ENCODE results near the gene MOGAT2.
A peak's percentile ranks its signal among the peaks of the same experiment; 100 is the strongest.
"Not testable (repeated sequence)": the region's sequence is repeated elsewhere in the genome, so short reads cannot be mapped to it uniquely, and the experiment has no call there.

The MOGAT2 gene

DNA sequence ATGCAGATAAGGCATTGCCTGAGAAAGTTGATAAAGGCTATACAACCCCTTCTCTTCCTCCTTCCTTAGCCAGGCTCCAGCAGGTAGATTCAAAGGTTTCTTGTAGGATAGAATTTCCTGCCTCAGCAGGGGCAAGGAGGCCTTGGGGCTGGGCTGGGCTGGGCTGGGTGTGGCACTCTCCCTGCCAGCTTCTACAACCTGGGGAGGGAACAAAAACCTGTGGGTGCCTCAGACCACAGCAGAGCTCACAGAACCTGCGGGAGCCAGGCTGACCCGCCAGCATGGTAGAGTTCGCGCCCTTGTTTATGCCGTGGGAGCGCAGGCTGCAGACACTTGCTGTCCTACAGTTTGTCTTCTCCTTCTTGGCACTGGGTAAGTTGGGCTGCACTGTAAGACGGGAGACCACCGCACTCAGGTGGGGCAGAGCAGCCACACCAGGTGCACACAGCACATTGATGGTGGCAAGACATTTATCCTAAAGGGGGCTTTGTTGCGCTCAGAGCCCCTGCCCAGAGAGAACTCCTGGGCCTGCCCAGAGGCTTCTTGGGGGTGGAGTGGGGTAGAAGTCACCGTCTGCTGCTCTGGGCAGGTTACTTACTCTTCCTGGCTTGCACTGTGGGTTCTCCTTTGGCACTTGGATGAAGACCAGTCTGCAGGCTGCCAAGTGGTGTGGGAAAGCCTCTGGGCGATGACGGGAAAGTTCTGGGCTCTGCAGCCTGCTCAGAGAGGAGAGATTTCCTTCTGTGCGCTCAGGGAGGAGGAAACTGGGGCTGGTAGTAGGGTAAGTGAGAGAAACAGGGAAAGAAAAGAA is at the start of gene MOGAT2:
Gene MOGAT2, plus strand, starts transcription at position 231 of the 811 bp plus-strand sequence. Its CDS starts 51 bp downstream, at position 282.
- DNase-seq: no peak
- in situ Hi-C loops (cut with MboI; ENCODE audit: low pct_unique_long_range_greater_than_20kb, low sequenced_read_pairs): no loop called here

DNA sequence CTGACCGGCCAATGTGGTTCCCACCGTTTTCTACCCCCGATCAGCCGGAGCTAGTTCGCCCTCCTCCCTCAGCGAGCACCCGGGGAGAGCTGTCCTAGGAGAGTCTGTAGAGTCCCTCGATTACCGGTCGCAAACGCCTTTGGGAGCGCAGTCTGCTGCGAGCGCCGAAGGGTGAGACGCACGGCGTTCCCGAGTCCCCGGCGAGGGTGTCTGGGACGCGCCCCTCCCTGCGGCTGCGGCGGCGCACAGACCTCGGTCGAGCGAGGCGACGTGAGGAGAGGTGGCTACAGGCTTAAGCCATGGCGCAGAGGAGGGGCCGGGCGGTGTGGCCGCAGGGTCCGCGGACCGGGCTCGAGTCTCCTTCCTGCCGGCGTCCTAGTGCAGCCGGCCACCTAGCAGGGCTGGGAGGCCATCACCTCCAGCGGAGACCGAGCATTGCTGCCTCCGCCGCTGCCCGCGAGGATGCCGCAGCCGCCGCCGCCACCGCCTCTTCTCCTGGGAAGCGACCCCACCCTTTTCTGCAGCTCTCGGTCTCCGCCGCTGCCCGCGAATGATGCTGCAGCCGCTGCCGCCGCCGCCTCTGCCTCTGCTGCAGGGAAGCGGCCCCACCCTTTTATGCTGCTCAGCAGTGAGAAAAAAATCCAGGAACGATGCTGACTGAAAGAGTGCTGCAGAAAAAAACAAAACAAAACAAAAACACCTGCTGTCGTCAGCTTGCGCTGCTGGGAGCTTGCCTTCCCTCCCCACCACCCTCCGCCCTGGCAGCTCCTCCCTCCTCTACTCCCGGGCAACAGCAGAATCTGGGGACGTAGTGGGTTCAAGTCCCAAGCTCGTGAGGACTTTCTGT is 49.0 kb upstream of the MOGAT2 start, which contains the start of gene MAP6:
Gene MAP6, minus strand, starts transcription at position 588 of the 847 bp plus-strand sequence. CDS start 669 bp downstream, outside the sequence.
- DNase-seq: no peak
- in situ Hi-C loops (cut with MboI; ENCODE audit: low pct_unique_long_range_greater_than_20kb, low sequenced_read_pairs): no loop called here

DNA sequence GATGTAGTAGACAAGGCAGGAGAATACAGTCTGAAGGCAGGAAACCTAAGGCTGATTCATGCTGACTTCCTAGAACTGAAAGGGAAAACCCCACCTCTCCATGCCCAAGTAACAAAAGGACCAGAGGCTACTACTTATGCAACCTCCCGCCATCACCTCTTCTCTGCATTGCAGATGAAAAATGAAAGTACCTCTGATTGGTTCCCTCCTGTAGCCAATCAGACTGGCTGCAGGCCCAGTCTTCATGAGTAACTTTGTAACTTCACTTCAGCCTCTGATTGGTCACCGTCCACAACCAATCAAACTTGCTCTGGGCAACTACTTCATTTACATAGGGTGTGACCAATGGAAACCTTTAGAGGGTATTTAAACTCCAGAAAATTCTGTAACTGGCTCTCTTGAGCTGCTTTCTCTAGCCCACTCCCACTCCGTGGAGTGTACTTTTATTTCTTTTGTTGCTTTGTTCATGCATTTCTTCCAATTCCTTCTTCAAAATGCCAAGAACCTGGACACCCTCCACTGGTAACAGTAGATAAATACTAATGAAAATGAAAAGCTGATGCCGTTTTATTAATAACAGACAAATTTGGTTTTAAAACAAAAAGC is 43.6 kb upstream of the MOGAT2 start:
- in situ Hi-C loops (cut with MboI; ENCODE audit: low pct_unique_long_range_greater_than_20kb, low sequenced_read_pairs): no loop called here

DNA sequence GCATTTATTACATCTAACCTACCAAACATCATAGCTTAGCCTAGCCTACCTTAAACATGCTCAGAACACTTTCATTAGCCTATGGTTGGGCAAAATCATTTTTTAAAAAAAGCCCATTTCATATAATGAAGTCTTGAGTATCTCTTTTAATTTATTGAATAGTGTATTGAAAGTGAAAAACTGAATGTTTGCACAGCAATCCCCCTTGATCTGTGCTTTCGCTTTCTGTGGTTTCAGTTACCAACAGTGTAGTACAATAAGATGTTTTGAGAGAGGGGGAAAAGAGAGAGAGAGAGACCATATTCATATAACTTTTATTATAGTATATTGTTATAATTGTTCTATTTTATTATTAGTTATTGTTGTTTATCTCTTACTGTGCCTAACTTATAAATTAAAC is 40.4 kb upstream of the MOGAT2 start:
- DNase-seq: no peak
- in situ Hi-C loops (cut with MboI; ENCODE audit: low pct_unique_long_range_greater_than_20kb, low sequenced_read_pairs): no loop called here

More for the DNA sequence above, 43.6 kb upstream of the MOGAT2 start:
- DNase-seq: peak; percentile 20

DNA sequence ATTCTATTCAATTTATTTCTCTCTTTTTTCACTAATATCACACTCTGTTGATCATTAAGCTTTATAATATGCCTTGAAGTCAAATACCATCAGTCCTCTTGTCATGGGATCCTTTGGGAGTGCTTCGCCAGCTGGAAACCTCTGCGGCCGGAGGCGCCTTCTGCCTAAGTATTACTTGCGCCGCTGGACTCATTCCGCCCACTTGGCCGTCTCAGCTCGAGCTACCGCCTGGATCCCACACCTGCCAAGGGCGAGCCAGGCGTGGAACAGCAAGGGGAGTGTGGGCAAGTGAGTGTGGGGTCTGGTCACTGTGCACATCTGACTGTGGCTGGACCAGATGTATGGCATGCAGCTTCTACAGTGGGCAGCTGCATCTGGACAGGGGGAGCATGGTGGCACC is 39.7 kb upstream of the MOGAT2 start:
- no peak for DNase-seq
- in situ Hi-C loops (cut with MboI; ENCODE audit: low pct_unique_long_range_greater_than_20kb, low sequenced_read_pairs): no loop called here

DNA sequence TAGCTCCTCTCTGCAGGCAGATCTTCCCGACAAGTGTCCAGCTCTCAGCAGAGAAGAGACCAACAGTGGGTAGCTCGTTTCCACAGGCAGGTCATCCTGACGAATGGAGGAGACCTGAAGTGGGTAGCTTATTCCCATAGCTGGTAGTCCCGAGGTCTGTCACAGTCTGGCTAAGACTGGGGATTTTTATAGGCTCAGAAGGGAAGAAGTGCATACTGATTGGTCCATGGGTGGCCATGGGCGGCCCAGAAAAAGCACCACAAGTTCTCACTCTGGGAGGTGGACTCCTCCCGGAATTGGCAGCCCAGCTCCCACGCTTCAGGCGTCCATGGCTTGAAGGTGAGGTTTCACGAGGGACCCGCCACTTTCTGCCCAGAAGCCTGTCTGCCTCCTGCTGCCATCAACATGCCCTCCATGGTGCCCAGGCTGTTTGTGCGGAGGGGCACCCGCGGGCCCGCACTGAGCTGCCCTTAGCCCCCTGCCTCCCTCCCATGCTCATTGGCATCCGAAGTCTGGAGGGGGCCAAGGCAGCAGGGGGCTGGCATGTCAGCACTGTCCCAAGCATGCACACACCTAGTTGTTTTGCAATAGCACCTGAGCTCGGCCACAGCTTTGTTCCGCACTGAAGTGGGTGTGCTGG is 38.9 kb upstream of the MOGAT2 start:
- in situ Hi-C loops (cut with MboI; ENCODE audit: low pct_unique_long_range_greater_than_20kb, low sequenced_read_pairs): no loop called here
- no peak for DNase-seq

DNA sequence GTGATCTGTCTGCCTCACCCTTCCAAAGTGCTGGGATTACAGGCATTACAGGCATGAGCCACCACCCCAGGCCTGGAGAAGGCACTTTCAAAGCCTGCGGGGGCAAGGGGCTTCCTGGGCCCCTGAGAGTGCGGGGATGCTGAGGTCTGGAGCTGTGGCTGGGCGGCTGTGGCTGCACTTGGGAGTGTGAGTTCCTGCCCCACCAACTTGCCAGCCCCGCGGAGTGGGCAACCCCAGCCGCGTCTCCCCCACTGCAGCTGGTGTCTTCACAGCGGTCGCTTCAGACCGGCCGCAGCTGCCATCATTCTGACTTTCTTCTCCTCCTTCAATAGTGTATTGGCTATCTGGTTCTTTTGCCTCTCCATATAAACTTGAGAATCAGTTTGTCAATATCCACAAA is 38.1 kb upstream of the MOGAT2 start:
- in situ Hi-C loops (cut with MboI; ENCODE audit: low pct_unique_long_range_greater_than_20kb, low sequenced_read_pairs): no loop called here
- DNase-seq: no peak

DNA sequence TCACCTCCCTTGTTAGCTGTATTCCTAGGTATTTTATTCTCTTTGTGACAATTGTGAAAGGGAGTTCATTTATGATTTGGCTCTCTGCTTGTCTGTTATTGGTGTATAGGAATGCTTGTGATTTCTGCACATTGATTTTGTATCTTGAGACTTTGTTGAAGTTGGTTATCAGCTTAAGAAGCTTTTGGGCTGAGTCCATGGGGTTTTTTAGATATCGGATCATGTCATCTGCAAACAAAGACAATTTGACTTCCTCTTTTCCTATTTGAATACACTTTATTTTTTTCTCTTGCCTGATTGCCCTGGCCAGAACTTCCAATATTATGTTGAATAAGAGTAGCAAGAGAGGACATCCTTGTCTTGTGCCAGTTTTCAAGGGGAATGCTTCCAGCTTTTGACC is 33.8 kb upstream of the MOGAT2 start:
- DNase-seq; in situ Hi-C loops (cut with MboI; ENCODE audit: low pct_unique_long_range_greater_than_20kb, low sequenced_read_pairs): not testable (repeated sequence)

DNA sequence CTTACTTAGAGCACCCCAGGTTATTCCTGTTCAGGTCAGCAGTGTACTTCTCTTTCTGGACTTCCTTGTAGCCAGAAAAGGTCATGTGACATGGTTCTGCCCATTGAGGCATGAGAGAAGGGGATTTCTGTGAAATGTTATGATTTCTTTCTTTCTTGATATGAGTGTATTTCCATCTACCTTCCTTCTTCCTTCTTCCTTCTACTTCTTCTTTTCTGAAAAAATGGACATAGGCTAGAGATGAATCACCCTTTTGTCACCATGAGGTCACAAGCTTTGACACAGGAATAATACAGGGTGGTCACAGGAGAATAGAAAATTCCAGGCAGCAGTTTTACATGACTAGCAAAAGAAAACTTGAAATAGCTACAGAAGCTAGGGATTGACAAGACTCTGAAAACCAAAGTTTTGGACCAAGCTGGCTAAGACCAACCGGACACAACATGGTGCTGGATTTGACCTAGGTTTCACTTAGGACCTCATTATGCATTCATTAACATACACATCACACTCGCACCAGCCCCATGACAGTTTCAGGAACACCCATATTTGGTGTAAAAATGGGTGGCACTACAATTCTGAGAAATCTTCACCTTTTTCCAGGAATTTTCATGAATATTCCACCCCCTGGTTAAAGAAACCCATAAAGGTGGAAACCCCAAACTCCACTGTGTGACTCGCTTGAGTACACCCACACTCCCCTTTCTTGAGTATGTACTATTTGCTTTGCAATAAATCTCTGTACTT is 27.6 kb upstream of the MOGAT2 start:
- in situ Hi-C loops (cut with MboI; ENCODE audit: low pct_unique_long_range_greater_than_20kb, low sequenced_read_pairs): no loop called here
- peak; percentile 19 for DNase-seq

DNA sequence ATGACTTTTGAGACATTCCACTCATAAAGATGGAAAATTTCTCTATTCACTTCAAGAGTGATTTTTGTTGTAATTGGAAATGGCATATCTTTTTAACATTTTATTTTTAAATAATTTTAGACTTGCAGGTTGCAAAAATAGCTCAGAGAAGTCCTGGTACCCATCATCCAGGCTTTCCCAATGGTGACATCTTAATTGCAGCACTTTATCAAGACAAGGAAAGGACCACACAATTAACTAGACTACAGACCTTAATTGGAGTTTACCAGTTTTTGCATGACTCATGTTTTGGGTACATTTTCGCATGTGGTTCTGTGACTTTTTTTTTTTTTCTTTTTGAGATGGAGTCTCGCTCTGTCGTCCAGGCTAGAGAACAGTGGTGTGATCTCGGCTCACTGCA is 25.8 kb upstream of the MOGAT2 start:
- in situ Hi-C loops (cut with MboI; ENCODE audit: low pct_unique_long_range_greater_than_20kb, low sequenced_read_pairs): no loop called here
- DNase-seq: no peak

DNA sequence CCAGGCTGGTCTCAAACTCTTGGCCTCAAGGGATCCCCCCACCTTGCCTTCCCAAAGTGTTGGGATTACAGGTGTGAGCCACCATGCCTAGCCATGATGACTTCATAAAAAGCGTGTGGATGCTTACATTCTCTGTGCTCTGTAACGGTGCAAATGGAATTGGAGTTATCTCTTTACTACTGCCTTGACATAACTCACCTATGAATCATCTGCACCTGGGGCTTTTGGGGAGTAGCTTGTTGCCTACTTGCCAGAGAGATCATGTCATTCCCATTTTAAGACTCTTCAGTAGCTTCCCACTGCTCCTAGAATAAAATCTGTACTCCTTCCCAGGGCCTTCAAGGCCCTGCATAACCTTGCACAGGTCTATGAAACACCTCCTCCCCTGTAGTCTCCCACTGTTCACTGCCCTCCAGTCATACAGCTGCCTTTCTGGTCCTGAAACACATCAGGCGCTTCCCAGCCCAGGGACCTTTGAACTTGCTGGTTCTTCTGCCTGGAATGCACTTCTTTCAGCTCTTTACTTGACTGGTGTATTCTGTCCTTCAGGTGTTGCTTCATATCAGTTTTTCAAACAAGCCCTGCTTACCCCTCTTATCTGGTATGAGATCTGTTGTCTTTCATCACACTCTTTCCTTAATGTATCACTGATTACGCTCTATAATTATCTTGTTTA is 19.6 kb upstream of the MOGAT2 start:
- in situ Hi-C loops (cut with MboI; ENCODE audit: low pct_unique_long_range_greater_than_20kb, low sequenced_read_pairs): no loop called here
- DNase-seq: no peak

DNA sequence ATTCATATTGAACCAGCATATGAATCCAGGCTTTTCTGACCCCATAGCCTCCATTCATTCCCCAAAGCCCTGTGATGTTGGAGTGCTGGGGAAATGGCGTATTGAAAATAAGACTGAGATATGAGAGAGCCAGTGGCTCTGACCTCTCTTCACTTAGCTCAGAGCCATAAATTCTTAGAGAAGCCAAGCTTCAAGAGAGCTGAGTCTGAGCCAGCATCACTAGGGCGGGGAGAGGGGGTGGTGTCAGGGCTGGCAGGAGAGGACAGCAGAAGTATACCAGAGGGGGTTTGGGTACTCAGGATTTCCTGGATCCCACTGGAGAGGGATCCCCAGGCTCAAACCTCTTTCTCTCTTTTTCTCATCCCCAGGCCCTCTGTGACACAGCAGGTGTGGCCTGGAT is 16.7 kb upstream of the MOGAT2 start:
- in situ Hi-C loops (cut with MboI; ENCODE audit: low pct_unique_long_range_greater_than_20kb, low sequenced_read_pairs): no loop called here
- no peak for DNase-seq

DNA sequence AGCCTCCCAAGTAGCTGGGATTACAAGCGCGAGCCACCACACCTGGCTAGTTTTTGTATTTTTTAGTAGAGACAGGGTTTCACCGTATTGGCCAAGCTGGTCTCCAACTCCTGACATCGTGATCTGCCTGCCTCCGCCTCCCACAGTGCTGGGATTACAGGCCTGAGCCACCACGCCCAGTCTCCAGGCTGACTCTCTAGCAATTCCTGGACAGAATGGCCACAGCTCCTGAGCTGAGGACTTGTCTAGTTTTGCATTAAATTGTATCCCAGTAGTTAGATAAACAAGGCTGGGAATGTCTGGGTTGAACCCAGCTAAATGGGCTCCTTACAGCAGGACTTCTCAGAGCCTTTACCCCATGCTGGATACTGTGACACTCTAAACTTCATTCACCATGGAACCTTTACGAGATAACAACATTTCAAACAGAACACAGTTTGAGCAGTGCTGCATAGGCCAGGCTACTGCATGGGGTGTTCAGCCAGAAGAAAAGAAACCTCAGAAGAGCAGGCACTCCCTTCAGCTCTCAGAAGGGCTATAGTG is 13.9 kb upstream of the MOGAT2 start:
- in situ Hi-C loops (cut with MboI; ENCODE audit: low pct_unique_long_range_greater_than_20kb, low sequenced_read_pairs): no loop called here
- no peak for DNase-seq

DNA sequence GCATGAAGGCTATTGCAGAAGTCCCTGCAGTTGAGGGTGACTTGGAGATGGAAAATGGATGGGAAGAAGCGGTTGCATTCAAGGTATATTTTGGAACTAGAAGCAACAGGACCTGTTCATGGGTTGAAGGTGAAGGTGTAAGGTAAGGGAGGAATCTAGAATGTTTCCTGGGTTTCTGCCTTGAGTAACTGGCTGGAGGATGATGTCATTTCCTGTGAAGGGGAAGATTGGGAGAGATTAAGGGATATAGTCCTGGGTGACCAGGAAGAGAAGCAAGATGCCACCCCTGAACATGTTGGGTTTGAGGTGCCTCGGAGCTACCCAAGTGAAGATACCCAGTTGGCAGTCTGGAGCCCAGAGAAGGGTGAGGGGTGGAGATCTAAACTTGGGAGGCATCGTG is 12.1 kb upstream of the MOGAT2 start:
- in situ Hi-C loops (cut with MboI; ENCODE audit: low pct_unique_long_range_greater_than_20kb, low sequenced_read_pairs): no loop called here
- no peak for DNase-seq

DNA sequence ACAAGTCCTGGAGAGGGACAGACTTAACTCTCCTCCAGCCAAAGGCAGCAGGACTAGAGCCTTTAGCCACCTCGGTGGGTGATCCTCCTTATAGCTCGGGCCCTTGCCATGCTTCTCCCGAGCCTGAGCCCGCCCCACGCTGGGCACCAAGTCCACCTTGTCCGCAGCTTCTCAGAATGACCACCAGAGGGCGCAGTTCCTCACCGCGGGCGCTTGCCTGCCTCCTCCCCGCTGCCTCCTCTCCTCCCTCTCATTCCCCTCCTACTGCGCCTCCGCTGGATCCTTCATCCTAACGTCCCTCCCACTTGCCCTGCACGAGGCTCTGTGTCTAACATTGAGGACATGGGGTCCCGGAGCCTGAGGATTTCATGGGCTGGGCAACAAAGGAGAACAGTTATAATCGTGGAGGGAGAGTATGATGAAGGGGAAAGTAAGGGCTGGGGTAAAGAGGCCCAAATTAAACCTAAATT is 11.3 kb upstream of the MOGAT2 start:
- DNase-seq: peak; percentile 85
- in situ Hi-C loops (cut with MboI; ENCODE audit: low pct_unique_long_range_greater_than_20kb, low sequenced_read_pairs): no loop called here

DNA sequence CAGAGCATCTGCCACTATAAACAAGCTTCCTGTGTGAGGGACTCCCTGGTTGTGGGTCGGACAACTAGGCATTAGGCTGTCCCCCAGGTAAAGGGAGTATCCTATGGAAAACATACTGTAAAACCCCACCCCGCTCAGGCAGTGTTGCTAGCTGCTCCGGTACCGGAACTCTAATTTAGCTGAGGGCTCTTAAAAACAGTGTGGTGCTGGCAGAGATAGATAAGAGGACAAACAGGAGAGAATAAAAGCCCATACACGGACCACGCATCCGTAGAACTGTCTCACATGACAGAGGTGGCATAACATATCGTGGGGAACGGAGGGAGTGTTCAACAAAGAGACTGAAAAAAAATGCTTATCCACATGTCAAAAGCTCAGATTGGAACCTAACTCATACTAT is 3.4 kb upstream of the MOGAT2 start:
- in situ Hi-C loops (cut with MboI; ENCODE audit: low pct_unique_long_range_greater_than_20kb, low sequenced_read_pairs): no loop called here
- no peak for DNase-seq

DNA sequence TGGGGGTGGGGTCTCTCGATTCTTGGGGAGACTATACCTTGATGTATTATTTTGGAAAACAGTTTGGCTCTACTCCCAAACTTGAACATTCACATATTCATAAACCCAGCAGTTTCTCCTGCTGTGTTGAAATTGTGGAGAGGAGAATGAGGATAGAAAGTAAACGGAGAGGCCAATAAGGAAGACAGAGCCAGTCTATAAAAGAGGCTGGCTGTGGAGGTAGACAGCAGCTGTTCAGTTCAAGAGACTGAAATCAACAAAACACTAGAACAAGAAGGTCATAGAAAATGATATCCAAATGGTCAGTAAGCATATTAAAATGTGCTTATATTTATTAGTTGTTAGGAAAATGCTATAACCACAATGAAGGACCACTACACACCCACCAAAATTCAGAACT is 1.9 kb upstream of the MOGAT2 start:
- no peak for DNase-seq
- in situ Hi-C loops (cut with MboI; ENCODE audit: low pct_unique_long_range_greater_than_20kb, low sequenced_read_pairs): no loop called here

DNA sequence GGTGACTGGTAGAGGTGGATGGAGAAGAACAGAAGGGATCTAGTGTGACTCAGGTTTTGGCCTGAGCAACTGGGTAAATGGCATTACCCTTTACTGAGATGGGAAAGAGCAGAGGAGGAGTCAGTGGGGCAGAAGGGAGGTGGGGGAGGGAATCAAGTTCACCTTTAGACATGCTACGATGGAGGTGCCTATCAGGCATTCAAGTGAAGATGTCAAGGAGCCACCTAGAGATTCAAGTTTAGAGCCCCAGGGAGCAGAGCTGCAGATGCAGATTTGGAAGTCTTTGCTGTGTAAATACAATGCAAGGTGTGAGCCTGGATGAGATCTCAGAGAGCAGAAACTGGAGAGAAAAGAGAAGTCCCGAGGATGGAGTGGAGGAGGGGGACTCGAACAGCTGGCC is 979 bp upstream of the MOGAT2 start:
- no peak for DNase-seq
- in situ Hi-C loops (cut with MboI; ENCODE audit: low pct_unique_long_range_greater_than_20kb, low sequenced_read_pairs): no loop called here
